SU-DHL-6 (cell line): ENCODE results near the gene CCSAP.

ENCODE experiments used
- CTCF ChIP-seq: fragments of 200-600 bp; sonication (generic); IDR thresholded peaks from one replicate; pipeline ENCODE4 v1.5.1; 2017; ENCODE audit warnings: antibody characterized with exemption, mild to moderate bottlenecking, low read length, moderate library complexity; ENCODE audit not compliant: insufficient read depth, poor library complexity, severe bottlenecking
- EZH2phosphoT487 ChIP-seq: fragments of 200-600 bp; sonication (generic), shearing (Covaris generic); conservative IDR thresholded peaks from 2 replicates; pipeline ENCODE4 v1.6.1; 2018; ENCODE audit warnings: mild to moderate bottlenecking, antibody characterized with exemption, low read length, moderate library complexity, mixed read lengths

GRCh38 chr1:229279242-229279641, 63.6 kb downstream of the CCSAP start:
- no peak for TF ChIP-seq CTCF
- TF ChIP-seq EZH2phosphoT487 = no peak
